ENCODE results near the gene MAML3. TPM values are rescaled to one million over a fixed set of nuclear protein-coding genes. Genes with fewer than 3 reads are reported as not detected.

Gene MAML3
- polyA plus RNA-seq, 2 donors, result 3.7 to 3.8 TPM

DNA sequence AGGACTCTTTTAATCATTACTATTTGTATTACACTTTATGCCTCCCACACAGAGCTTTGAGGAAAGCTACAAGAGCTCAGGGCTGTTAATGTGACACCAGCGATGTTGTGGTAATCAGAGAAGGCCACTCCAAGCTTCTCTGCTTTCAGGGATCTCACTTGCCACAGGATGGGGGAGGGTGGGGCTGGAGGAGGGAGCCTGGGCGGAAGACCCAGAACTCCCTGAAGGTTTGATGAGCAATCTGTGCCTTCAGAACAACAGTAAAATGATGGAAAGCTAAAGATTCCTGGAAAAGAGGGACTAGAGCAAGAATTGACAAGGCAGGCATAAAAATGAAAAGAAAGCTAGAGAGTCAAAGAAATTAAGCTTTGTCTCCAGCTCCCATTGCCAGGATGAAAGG is 75.6 kb downstream of the MAML3 start:
- peaks cover 0 to 2% of the 10 kb centered on the region in 2 donors for H3K4me1 ChIP-seq (ENCODE audit: control insufficient read depth in 2 of 2, insufficient read depth in 2 of 2, low read length in 1 of 2)
- 84% methylated on average over 2 of the region's 2 CpGs for WGBS, 2 donors

GRCh38 chr4:140076307-140076706 is 77.7 kb downstream of the MAML3 start:
- Histone ChIP-seq H3K27ac (ENCODE audit: low read depth in 2 of 2, low read length in 1 of 2) (no peak overlapping the region), H3K36me3 (ENCODE audit: control insufficient read depth in 2 of 2, insufficient read depth in 2 of 2, low read length in 1 of 2) (no peaks in the 10 kb centered on the region), H3K4me3 (ENCODE audit: low read depth in 1 of 2, low read length in 2 of 2) (no peak overlapping the region), H3K9me3 (ENCODE audit: control insufficient read depth in 2 of 2, insufficient read depth in 1 of 2, low read depth in 1 of 2, low read length in 1 of 2) (no peaks in the 10 kb centered on the region), H3K4me1 (ENCODE audit: control insufficient read depth in 2 of 2, insufficient read depth in 2 of 2, low read length in 1 of 2) (no peaks in the 10 kb centered on the region), H3K27me3 (ENCODE audit: control insufficient read depth in 1 of 2, insufficient read depth in 2 of 2, low read length in 2 of 2) (no peaks in the 10 kb centered on the region)
- 75 to 82% methylated on average over 2 of the region's 2 CpGs for WGBS, 2 donors

More for the DNA sequence above, 75.6 kb downstream of the MAML3 start:
- no peaks in the 10 kb centered on the region for H3K36me3 ChIP-seq (ENCODE audit: control insufficient read depth in 2 of 2, insufficient read depth in 2 of 2, low read length in 1 of 2)
- no peak overlapping the region for H3K4me3 ChIP-seq (ENCODE audit: low read depth in 1 of 2, low read length in 2 of 2)
- no peaks in the 10 kb centered on the region for H3K27me3 ChIP-seq (ENCODE audit: control insufficient read depth in 1 of 2, insufficient read depth in 2 of 2, low read length in 2 of 2)
- no peak overlapping the region for H3K27ac ChIP-seq (ENCODE audit: low read depth in 2 of 2, low read length in 1 of 2)
- no peaks in the 10 kb centered on the region for H3K9me3 ChIP-seq (ENCODE audit: control insufficient read depth in 2 of 2, insufficient read depth in 1 of 2, low read depth in 1 of 2, low read length in 1 of 2)

DNA sequence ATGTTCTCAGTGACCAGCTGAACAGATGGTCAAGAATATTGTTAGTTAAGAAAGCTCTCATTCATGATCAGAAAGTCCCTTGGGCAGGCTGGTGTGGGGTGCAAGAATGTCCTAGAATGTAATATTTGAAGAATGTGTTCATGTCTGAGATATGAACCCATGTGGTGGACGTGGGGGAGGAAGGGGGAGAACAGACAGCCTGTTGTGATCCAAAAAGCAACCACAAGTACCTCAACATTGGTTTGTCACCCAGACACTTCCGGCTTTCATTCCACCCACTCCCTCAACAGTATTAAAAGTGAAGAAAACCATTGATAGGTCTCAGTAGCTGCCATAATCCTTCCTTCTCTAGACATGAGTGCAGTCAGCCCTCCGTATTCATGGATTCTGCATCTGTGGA is 82.2 kb downstream of the MAML3 start:
- WGBS, 2 donors, result 61 to 68% methylated on average over 3 of the region's 3 CpGs
- no peaks in the 10 kb centered on the region for H3K36me3 ChIP-seq (ENCODE audit: control insufficient read depth in 2 of 2, insufficient read depth in 2 of 2, low read length in 1 of 2)
- H3K9me3 ChIP-seq (ENCODE audit: control insufficient read depth in 2 of 2, insufficient read depth in 1 of 2, low read depth in 1 of 2, low read length in 1 of 2), result no peaks in the 10 kb centered on the region
- no peak overlapping the region for H3K4me3 ChIP-seq (ENCODE audit: low read depth in 1 of 2, low read length in 2 of 2)
- no peaks in the 10 kb centered on the region for H3K4me1 ChIP-seq (ENCODE audit: control insufficient read depth in 2 of 2, insufficient read depth in 2 of 2, low read length in 1 of 2)
- H3K27ac ChIP-seq (ENCODE audit: low read depth in 2 of 2, low read length in 1 of 2), result no peak overlapping the region
- no peaks in the 10 kb centered on the region for H3K27me3 ChIP-seq (ENCODE audit: control insufficient read depth in 1 of 2, insufficient read depth in 2 of 2, low read length in 2 of 2)

DNA sequence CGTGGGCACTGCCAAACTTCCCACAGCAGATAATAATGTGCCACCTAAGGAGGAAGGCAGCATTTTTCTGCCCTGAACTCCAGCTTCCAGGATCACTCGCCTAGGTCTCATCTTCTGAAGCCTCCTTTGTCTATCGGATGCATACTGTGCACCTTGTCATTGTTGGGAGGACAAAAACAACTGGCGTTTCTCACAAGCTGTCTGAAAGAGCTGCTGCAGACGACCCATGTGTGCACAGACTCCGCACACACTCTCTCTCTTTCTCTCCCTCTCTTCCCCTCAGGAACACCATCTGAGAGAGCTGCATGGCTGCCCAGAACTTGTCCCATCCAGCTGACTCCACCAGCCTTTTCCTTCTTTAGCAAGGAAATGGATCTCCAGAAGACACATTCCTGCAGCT is 83.0 kb downstream of the MAML3 start:
- H3K27ac ChIP-seq (ENCODE audit: low read depth in 2 of 2, low read length in 1 of 2), result no peak overlapping the region
- H3K4me1 ChIP-seq (ENCODE audit: control insufficient read depth in 2 of 2, insufficient read depth in 2 of 2, low read length in 1 of 2), result no peaks in the 10 kb centered on the region
- WGBS, 2 donors, result 86 to 89% methylated on average over 6 of the region's 6 CpGs
- no peak overlapping the region for H3K4me3 ChIP-seq (ENCODE audit: low read depth in 1 of 2, low read length in 2 of 2)
- H3K9me3 ChIP-seq (ENCODE audit: control insufficient read depth in 2 of 2, insufficient read depth in 1 of 2, low read depth in 1 of 2, low read length in 1 of 2), result no peaks in the 10 kb centered on the region
- H3K27me3 ChIP-seq (ENCODE audit: control insufficient read depth in 1 of 2, insufficient read depth in 2 of 2, low read length in 2 of 2), result no peaks in the 10 kb centered on the region
- H3K36me3 ChIP-seq (ENCODE audit: control insufficient read depth in 2 of 2, insufficient read depth in 2 of 2, low read length in 1 of 2), result no peaks in the 10 kb centered on the region

DNA sequence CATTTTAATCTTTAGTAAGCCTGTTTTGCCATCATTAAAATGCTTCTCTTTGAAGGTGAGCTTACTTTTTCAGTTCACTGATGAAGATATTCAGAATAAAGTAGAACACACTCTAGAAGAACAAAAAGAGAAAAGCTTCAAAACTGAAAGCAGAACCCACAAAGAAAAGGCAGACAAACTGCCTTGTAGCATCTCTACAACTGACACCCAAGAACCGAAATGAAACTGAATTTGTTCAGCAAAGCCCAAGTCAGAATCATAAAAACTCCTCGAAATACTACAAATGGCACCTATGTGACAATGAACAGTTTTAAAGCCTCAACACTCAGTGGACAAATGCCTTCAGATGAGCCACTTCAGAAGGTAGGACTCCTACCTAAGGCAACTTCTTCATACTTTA is 83.6 kb downstream of the MAML3 start:
- Histone ChIP-seq H3K4me3 (ENCODE audit: low read depth in 1 of 2, low read length in 2 of 2) (no peak overlapping the region), H3K36me3 (ENCODE audit: control insufficient read depth in 2 of 2, insufficient read depth in 2 of 2, low read length in 1 of 2) (no peaks in the 10 kb centered on the region), H3K9me3 (ENCODE audit: control insufficient read depth in 2 of 2, insufficient read depth in 1 of 2, low read depth in 1 of 2, low read length in 1 of 2) (no peaks in the 10 kb centered on the region), H3K27ac (ENCODE audit: low read depth in 2 of 2, low read length in 1 of 2) (no peak overlapping the region), H3K27me3 (ENCODE audit: control insufficient read depth in 1 of 2, insufficient read depth in 2 of 2, low read length in 2 of 2) (no peaks in the 10 kb centered on the region), H3K4me1 (ENCODE audit: control insufficient read depth in 2 of 2, insufficient read depth in 2 of 2, low read length in 1 of 2) (no peaks in the 10 kb centered on the region)
- 78 to 82% methylated on average over 2 of the region's 2 CpGs for WGBS, 2 donors

GRCh38 chr4:140069066-140069465 is 84.9 kb downstream of the MAML3 start:
- Histone ChIP-seq H3K27me3 (ENCODE audit: control insufficient read depth in 1 of 2, insufficient read depth in 2 of 2, low read length in 2 of 2) (no peaks in the 10 kb centered on the region), H3K27ac (ENCODE audit: low read depth in 2 of 2, low read length in 1 of 2) (no peak overlapping the region), H3K9me3 (ENCODE audit: control insufficient read depth in 2 of 2, insufficient read depth in 1 of 2, low read depth in 1 of 2, low read length in 1 of 2) (no peaks in the 10 kb centered on the region), H3K36me3 (ENCODE audit: control insufficient read depth in 2 of 2, insufficient read depth in 2 of 2, low read length in 1 of 2) (no peaks in the 10 kb centered on the region), H3K4me1 (ENCODE audit: control insufficient read depth in 2 of 2, insufficient read depth in 2 of 2, low read length in 1 of 2) (no peaks in the 10 kb centered on the region), H3K4me3 (ENCODE audit: low read depth in 1 of 2, low read length in 2 of 2) (no peak overlapping the region)
- WGBS, 2 donors, result 91 to 93% methylated on average over 2 of the region's 2 CpGs

- WGBS, 2 donors, result 90 to 94% methylated on average over 2 of the region's 2 CpGs
- H3K27ac ChIP-seq (ENCODE audit: low read depth in 2 of 2, low read length in 1 of 2), result no peak overlapping the region
- no peaks in the 10 kb centered on the region for H3K27me3 ChIP-seq (ENCODE audit: control insufficient read depth in 1 of 2, insufficient read depth in 2 of 2, low read length in 2 of 2)
- no peaks in the 10 kb centered on the region for H3K9me3 ChIP-seq (ENCODE audit: control insufficient read depth in 2 of 2, insufficient read depth in 1 of 2, low read depth in 1 of 2, low read length in 1 of 2)
- no peaks in the 10 kb centered on the region for H3K4me1 ChIP-seq (ENCODE audit: control insufficient read depth in 2 of 2, insufficient read depth in 2 of 2, low read length in 1 of 2)
- no peak overlapping the region for H3K4me3 ChIP-seq (ENCODE audit: low read depth in 1 of 2, low read length in 2 of 2)
- no peaks in the 10 kb centered on the region for H3K36me3 ChIP-seq (ENCODE audit: control insufficient read depth in 2 of 2, insufficient read depth in 2 of 2, low read length in 1 of 2)
These were observed 85.7 kb downstream of the MAML3 start for GRCh38 chr4:140068271-140068670.

GRCh38 chr4:140066031-140066930 is 87.7 kb downstream of the MAML3 start:
- Histone ChIP-seq H3K27me3 (ENCODE audit: control insufficient read depth in 1 of 2, insufficient read depth in 2 of 2, low read length in 2 of 2) (no peaks in the 10 kb centered on the region), H3K36me3 (ENCODE audit: control insufficient read depth in 2 of 2, insufficient read depth in 2 of 2, low read length in 1 of 2) (no peaks in the 10 kb centered on the region), H3K27ac (ENCODE audit: low read depth in 2 of 2, low read length in 1 of 2) (no peak overlapping the region), H3K4me3 (ENCODE audit: low read depth in 1 of 2, low read length in 2 of 2) (no peak overlapping the region), H3K4me1 (ENCODE audit: control insufficient read depth in 2 of 2, insufficient read depth in 2 of 2, low read length in 1 of 2) (no peaks in the 10 kb centered on the region), H3K9me3 (ENCODE audit: control insufficient read depth in 2 of 2, insufficient read depth in 1 of 2, low read depth in 1 of 2, low read length in 1 of 2) (no peaks in the 10 kb centered on the region)
- WGBS, 2 donors, result 62 to 77% methylated on average over 3 of the region's 3 CpGs

DNA sequence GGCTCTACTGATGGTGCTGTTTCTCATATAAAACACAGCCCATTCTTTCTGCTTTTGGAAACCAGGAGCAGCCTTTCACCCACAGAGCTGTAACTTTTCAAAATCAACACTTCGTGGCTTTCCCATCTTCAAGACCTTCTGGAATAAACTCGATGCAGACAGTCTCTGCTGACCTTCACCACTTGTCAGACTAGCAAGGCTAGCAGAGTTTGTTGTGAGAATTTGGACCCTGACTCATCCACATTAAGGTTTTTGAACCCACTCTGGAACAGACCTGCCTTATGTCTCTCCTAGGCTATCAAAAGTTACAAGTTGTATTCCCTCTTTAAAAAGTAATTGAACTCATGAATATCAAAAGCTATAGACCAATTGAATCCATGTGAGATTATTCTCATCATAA is 88.6 kb downstream of the MAML3 start:
- Histone ChIP-seq H3K27me3 (ENCODE audit: control insufficient read depth in 1 of 2, insufficient read depth in 2 of 2, low read length in 2 of 2) (no peaks in the 10 kb centered on the region), H3K27ac (ENCODE audit: low read depth in 2 of 2, low read length in 1 of 2) (no peak overlapping the region), H3K4me3 (ENCODE audit: low read depth in 1 of 2, low read length in 2 of 2) (no peak overlapping the region), H3K9me3 (ENCODE audit: control insufficient read depth in 2 of 2, insufficient read depth in 1 of 2, low read depth in 1 of 2, low read length in 1 of 2) (no peaks in the 10 kb centered on the region), H3K4me1 (ENCODE audit: control insufficient read depth in 2 of 2, insufficient read depth in 2 of 2, low read length in 1 of 2) (no peaks in the 10 kb centered on the region), H3K36me3 (ENCODE audit: control insufficient read depth in 2 of 2, insufficient read depth in 2 of 2, low read length in 1 of 2) (no peaks in the 10 kb centered on the region)
- 78% methylated on average over 2 of the region's 2 CpGs for WGBS, 2 donors
